Activated naive CD8-positive, alpha-beta T cell (primary cell): Measurements from ENCODE around the gene AQP12A.
"Not testable (repeated sequence)": the region's sequence is repeated elsewhere in the genome, so short reads cannot be mapped to it uniquely, and the experiment has no call there.

Experiments used
- H3K27ac Mint-ChIP-seq: one replicate; pipeline ENCODE4 v1.8.0; 2021; ENCODE audit warnings: mixed read lengths
- H3K27me3 Mint-ChIP-seq: one replicate; pipeline ENCODE4 v1.8.0; 2021; ENCODE audit warnings: mixed read lengths
- H3K36me3 Mint-ChIP-seq: one replicate; pipeline ENCODE4 v1.8.0; 2021; ENCODE audit warnings: mixed read lengths
- H3K4me1 Mint-ChIP-seq: one replicate; pipeline ENCODE4 v1.8.0; 2021; ENCODE audit warnings: low read depth, mixed read lengths
- H3K4me3 Mint-ChIP-seq: one replicate; pipeline ENCODE4 v1.8.0; 2021; ENCODE audit warnings: mild to moderate bottlenecking, mixed read lengths
- H3K9me3 Mint-ChIP-seq: one replicate; pipeline ENCODE4 v1.8.0; 2021; ENCODE audit warnings: low read depth, mixed read lengths

AQP12A gene

GRCh38 chr2:240691631-240692420, at the start of gene AQP12A:
TSS of gene AQP12A (plus strand) at chr2:240691866. CDS start at chr2:240691914, 48 bp downstream.
- H3K4me1 Mint-ChIP-seq, H3K27ac Mint-ChIP-seq, H3K36me3 Mint-ChIP-seq, H3K9me3 Mint-ChIP-seq, H3K27me3 Mint-ChIP-seq, H3K4me3 Mint-ChIP-seq: not testable (repeated sequence)

GRCh38 chr2:240642061-240642805, 49.4 kb upstream of the AQP12A start:
- Mint-ChIP-seq H3K4me3 (no peak overlapping the region), H3K36me3 (no peaks in the 10 kb centered on the region), H3K27me3 (no peaks in the 10 kb centered on the region), H3K9me3 (no peaks in the 10 kb centered on the region), H3K27ac (no peak overlapping the region), H3K4me1 (peaks cover 8% of the 10 kb centered on the region)

- Mint-ChIP-seq H3K4me3 (no peak overlapping the region), H3K4me1 (peaks cover 8% of the 10 kb centered on the region), H3K36me3 (no peaks in the 10 kb centered on the region), H3K9me3 (no peaks in the 10 kb centered on the region), H3K27me3 (no peaks in the 10 kb centered on the region), H3K27ac (no peak overlapping the region)
Measured at GRCh38 chr2:240642806-240643092, 48.9 kb upstream of the AQP12A start.

- Mint-ChIP-seq H3K36me3 (no peaks in the 10 kb centered on the region), H3K27ac (no peak overlapping the region), H3K9me3 (no peaks in the 10 kb centered on the region), H3K4me1 (peaks cover 8% of the 10 kb centered on the region), H3K27me3 (no peaks in the 10 kb centered on the region), H3K4me3 (no peak overlapping the region)
Measured at GRCh38 chr2:240643093-240643810, 48.4 kb upstream of the AQP12A start.

- Mint-ChIP-seq H3K9me3 (no peaks in the 10 kb centered on the region), H3K4me1 (peaks cover 8% of the 10 kb centered on the region), H3K27ac (no peak overlapping the region), H3K4me3 (no peak overlapping the region), H3K36me3 (no peaks in the 10 kb centered on the region), H3K27me3 (peaks cover 3% of the 10 kb centered on the region)
Measured at GRCh38 chr2:240643811-240644150, 47.9 kb upstream of the AQP12A start.

- H3K9me3 Mint-ChIP-seq: no peaks in the 10 kb centered on the region
- H3K36me3 Mint-ChIP-seq: no peaks in the 10 kb centered on the region
- H3K4me1 Mint-ChIP-seq: peaks cover 8% of the 10 kb centered on the region
- H3K27me3 Mint-ChIP-seq: peaks cover 3% of the 10 kb centered on the region
- H3K27ac Mint-ChIP-seq: no peak overlapping the region
- H3K4me3 Mint-ChIP-seq: no peak overlapping the region
Measured at GRCh38 chr2:240644171-240644651, 47.5 kb upstream of the AQP12A start.

GRCh38 chr2:240644859-240645301, 46.8 kb upstream of the AQP12A start:
- H3K36me3 Mint-ChIP-seq: no peaks in the 10 kb centered on the region
- no peak overlapping the region for H3K27ac Mint-ChIP-seq
- peaks cover 8% of the 10 kb centered on the region for H3K4me1 Mint-ChIP-seq
- H3K4me3 Mint-ChIP-seq: no peak overlapping the region
- H3K9me3 Mint-ChIP-seq: no peaks in the 10 kb centered on the region
- peaks cover 3% of the 10 kb centered on the region for H3K27me3 Mint-ChIP-seq

GRCh38 chr2:240645346-240645745, 46.3 kb upstream of the AQP12A start:
- H3K36me3 Mint-ChIP-seq: no peaks in the 10 kb centered on the region
- peaks cover 8% of the 10 kb centered on the region for H3K4me1 Mint-ChIP-seq
- no peak overlapping the region for H3K4me3 Mint-ChIP-seq
- H3K27ac Mint-ChIP-seq: no peak overlapping the region
- no peaks in the 10 kb centered on the region for H3K9me3 Mint-ChIP-seq
- H3K27me3 Mint-ChIP-seq: peaks cover 3% of the 10 kb centered on the region

GRCh38 chr2:240645801-240646175, 45.9 kb upstream of the AQP12A start:
- Mint-ChIP-seq H3K36me3 (no peaks in the 10 kb centered on the region), H3K27me3 (peaks cover 3% of the 10 kb centered on the region), H3K9me3 (no peaks in the 10 kb centered on the region), H3K4me3 (no peak overlapping the region), H3K27ac (no peak overlapping the region), H3K4me1 (peaks cover 8% of the 10 kb centered on the region)

- Mint-ChIP-seq H3K4me1 (peaks cover 8% of the 10 kb centered on the region), H3K9me3 (no peaks in the 10 kb centered on the region), H3K36me3 (no peaks in the 10 kb centered on the region), H3K4me3 (no peak overlapping the region), H3K27ac (no peak overlapping the region), H3K27me3 (peaks cover 3% of the 10 kb centered on the region)
Measured at GRCh38 chr2:240646176-240646899, 45.3 kb upstream of the AQP12A start.

- no peaks in the 10 kb centered on the region for H3K36me3 Mint-ChIP-seq
- no peak overlapping the region for H3K27ac Mint-ChIP-seq
- peaks cover 8% of the 10 kb centered on the region for H3K4me1 Mint-ChIP-seq
- no peak overlapping the region for H3K4me3 Mint-ChIP-seq
- no peaks in the 10 kb centered on the region for H3K9me3 Mint-ChIP-seq
- peaks cover 3% of the 10 kb centered on the region for H3K27me3 Mint-ChIP-seq
Measured at GRCh38 chr2:240646900-240647502, 44.7 kb upstream of the AQP12A start.

- peaks cover 3% of the 10 kb centered on the region for H3K27me3 Mint-ChIP-seq
- H3K27ac Mint-ChIP-seq: no peak overlapping the region
- H3K36me3 Mint-ChIP-seq: peaks cover 2% of the 10 kb centered on the region
- H3K4me3 Mint-ChIP-seq: no peak overlapping the region
- peaks cover 8% of the 10 kb centered on the region for H3K4me1 Mint-ChIP-seq
- no peaks in the 10 kb centered on the region for H3K9me3 Mint-ChIP-seq
Measured at GRCh38 chr2:240647503-240648154, 44.0 kb upstream of the AQP12A start.

GRCh38 chr2:240648155-240648649, 43.5 kb upstream of the AQP12A start:
- Mint-ChIP-seq H3K27ac (no peak overlapping the region), H3K9me3 (no peaks in the 10 kb centered on the region), H3K36me3 (peaks cover 2% of the 10 kb centered on the region), H3K4me1 (peaks cover 8% of the 10 kb centered on the region), H3K27me3 (peaks cover 3% of the 10 kb centered on the region), H3K4me3 (no peak overlapping the region)
